SU-DHL-6 (cell line): ENCODE results near the gene CNPY1.

Source experiments
- CTCF ChIP-seq: fragments of 200-600 bp; sonication (generic); IDR thresholded peaks from one replicate; pipeline ENCODE4 v1.5.1; 2017; ENCODE audit warnings: antibody characterized with exemption, mild to moderate bottlenecking, low read length, moderate library complexity; ENCODE audit not compliant: insufficient read depth, poor library complexity, severe bottlenecking
- EZH2phosphoT487 ChIP-seq: fragments of 200-600 bp; sonication (generic), shearing (Covaris generic); conservative IDR thresholded peaks from 2 replicates; pipeline ENCODE4 v1.6.1; 2018; ENCODE audit warnings: mild to moderate bottlenecking, antibody characterized with exemption, low read length, moderate library complexity, mixed read lengths

- no peak for TF ChIP-seq CTCF
- no peak for TF ChIP-seq EZH2phosphoT487
Observed at GRCh38 chr7:155508376-155509358, 37.7 kb downstream of the CNPY1 start.
